ENCODE measurements around the gene ALOX12.

- TF ChIP-seq NFIC (IDR thresholded peaks at IDR 0.05) (no peak), FOXM1 (IDR thresholded peaks at IDR 0.05; ENCODE audit: borderline replicate concordance, low read depth) (no peak), USF1 (IDR thresholded peaks at IDR 0.05) (no peak), EGR1 (IDR thresholded peaks at IDR 0.05) (no peak), MAX (IDR thresholded peaks at IDR 0.05) (no peak), ZBTB7A (IDR thresholded peaks at IDR 0.05; ENCODE audit: low read depth) (no peak), REST (IDR thresholded peaks at IDR 0.05; ENCODE audit: low read depth) (no peak), YY1 (IDR thresholded peaks at IDR 0.05; ENCODE audit: low read depth) (no peak), RAD21 (IDR thresholded peaks at IDR 0.05; ENCODE audit: low read depth) (no peak), TAF1 (IDR thresholded peaks at IDR 0.05; ENCODE audit: low read depth) (no peak), TEAD4 (IDR thresholded peaks at IDR 0.05) (no peak)
Measured at GRCh38 chr17:7017827-7018200, 22.0 kb downstream of the ALOX12 start.
